ENCODE measurements around the gene NUP88.
A peak's percentile ranks its signal among the peaks of the same experiment; 100 is the strongest.

NUP88 gene

DNA sequence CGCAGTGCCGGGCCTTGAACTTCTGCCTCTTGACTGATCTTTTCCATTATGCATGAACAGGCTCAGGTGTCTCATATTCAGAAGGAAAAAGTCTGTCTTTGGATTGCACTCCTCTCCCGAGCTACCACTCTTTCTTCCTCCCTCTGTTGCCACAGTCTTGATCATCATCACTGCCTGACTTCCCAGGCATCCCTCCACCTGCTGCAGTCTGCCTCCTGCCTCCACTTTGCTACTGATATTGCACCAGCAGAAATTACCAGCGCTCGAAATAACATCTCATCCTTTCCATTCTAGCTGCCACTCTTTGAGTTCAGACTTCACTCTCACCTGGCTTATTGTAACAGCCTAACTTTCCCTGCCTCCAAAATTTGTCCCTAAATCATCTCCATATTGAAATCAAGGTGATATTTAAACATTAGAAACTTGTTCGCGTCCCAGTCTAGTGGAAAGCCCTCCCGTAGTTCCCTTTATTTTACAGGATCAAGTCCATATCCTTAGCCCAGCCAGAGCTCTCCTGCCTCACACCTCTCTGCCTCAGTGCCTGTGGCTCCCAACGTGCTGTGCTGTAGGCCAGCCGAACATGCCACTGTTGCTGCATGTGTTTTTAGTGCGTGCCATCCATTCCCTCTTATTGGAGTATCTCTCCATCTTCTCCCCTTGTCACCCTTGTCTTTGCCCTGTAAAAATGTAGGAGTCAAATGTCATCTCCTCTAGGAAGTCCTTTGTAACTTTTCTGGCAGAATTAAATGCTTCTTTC, 39.9 kb downstream of the NUP88 start:
- Histone ChIP-seq H3K4me2 (no peak overlapping the region), H3K36me3 (peaks cover 99 to 100% (median 100%) of the 10 kb centered on the region in 11 experiments), H4K20me1 (peaks cover 0 to 46% (median 32%) of the 10 kb centered on the region in 11 experiments; a peak in 15 of 22 replicates), H3K27ac (no peak overlapping the region), H3K4me1 (no peaks in the 10 kb centered on the region; a peak in 3 of 20 replicates), H3K9ac (0 out of 22 replicates have a peak overlapping the region, but pooled peaks of 1 of the 11 experiments have one; percentile 18), H3K4me3 (no peak overlapping the region), H3K9me3 (replicated peaks in 1 of 11) (no peaks in the 10 kb centered on the region), H3K27me3 (no peaks in the 10 kb centered on the region)
- no peak for TF ChIP-seq Cebpa-rat (IDR thresholded peaks at IDR 0.05)

DNA sequence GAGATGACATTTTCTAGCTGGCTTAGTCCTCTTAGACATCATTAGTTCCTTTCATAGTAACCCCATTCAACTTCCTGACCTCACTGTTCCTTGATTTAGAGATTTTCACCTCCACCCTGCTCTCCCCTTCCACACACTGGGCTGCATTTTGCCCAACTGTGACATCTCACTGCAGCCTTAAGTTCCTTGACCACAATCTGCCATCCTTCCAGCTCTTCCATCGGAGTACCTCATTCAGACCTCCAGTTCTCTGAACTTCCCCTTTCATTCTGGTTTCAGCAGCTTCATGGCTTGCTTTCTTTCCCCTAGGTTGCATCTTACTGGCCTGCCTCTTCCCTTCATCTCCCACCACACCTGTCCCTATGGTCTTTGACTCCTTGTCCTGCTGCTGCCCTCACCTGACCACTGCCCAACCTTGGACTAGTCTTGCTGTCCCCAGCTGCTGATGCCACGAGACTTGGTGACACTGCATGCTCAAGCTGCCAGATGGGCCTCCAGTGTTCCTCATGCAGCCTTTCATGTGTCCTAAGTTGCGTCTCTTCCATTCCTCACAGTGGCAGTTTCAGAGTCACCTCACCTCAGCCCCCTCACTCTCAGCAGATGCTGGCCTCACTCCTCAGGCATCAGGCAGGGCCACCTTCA, 40.8 kb downstream of the NUP88 start:
- H3K36me3 ChIP-seq: peaks cover 99 to 100% (median 100%) of the 10 kb centered on the region in 11 experiments
- H3K27ac ChIP-seq: no peak overlapping the region
- H3K27me3 ChIP-seq: no peaks in the 10 kb centered on the region

DNA sequence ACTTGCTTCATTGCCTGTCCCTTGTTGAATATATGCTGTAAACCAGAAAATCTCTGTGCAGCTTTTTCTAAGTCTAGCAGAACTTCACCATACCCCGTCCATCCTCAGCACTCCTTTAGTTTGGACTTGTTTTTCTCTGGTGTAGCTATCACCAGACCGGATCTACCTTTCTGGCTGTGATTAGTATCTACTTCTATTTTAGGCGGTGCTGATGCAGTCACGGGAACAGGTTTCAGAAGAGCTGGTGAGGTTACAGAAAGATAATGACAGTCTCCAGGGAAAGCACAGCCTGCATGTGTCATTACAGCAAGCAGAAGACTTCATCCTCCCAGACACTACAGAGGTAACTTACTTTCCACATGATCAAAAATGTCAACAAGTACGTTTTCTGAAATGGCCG, 46.4 kb downstream of the NUP88 start:
- Histone ChIP-seq H3K4me1 (peaks cover 0 to 24% (median 14%) of the 10 kb centered on the region in 10 experiments; a peak in 15 of 20 replicates), H3K27ac (peak overlapping the region in 4 of 11 experiments; percentile 48 to 62 (median 56); a peak in 6 of 22 replicates), H4K20me1 (peaks cover 0 to 14% (median 3%) of the 10 kb centered on the region in 11 experiments; a peak in 8 of 22 replicates), H3K4me3 (no peak overlapping the region), H3K9me3 (replicated peaks in 1 of 11) (no peaks in the 10 kb centered on the region), H3K27me3 (no peaks in the 10 kb centered on the region), H3K36me3 (peaks cover 87 to 100% (median 99%) of the 10 kb centered on the region in 11 experiments), H3K4me2 (peak overlapping the region in 8 of 11 experiments; percentile 16 to 71 (median 39); a peak in 16 of 22 replicates), H3K9ac (peak overlapping the region in 5 of 11 experiments; percentile 41 to 63 (median 43); a peak in 7 of 22 replicates)
- TF ChIP-seq Cebpa-rat (IDR thresholded peaks at IDR 0.05): 0 out of 22 replicates have a peak, but pooled peaks of 1 of the 11 experiments have one; percentile 31

More for the DNA sequence above, 40.8 kb downstream of the NUP88 start:
- Histone ChIP-seq H3K4me3 (no peak overlapping the region), H3K4me1 (peaks cover 0 to 8% (median 3%) of the 10 kb centered on the region in 10 experiments; a peak in 10 of 20 replicates), H3K4me2 (no peak overlapping the region), H3K9me3 (replicated peaks in 1 of 11) (no peaks in the 10 kb centered on the region), H3K9ac (no peak overlapping the region), H4K20me1 (peaks cover 0 to 43% (median 24%) of the 10 kb centered on the region in 11 experiments; a peak in 14 of 22 replicates)
- no peak for TF ChIP-seq Cebpa-rat (IDR thresholded peaks at IDR 0.05)

DNA sequence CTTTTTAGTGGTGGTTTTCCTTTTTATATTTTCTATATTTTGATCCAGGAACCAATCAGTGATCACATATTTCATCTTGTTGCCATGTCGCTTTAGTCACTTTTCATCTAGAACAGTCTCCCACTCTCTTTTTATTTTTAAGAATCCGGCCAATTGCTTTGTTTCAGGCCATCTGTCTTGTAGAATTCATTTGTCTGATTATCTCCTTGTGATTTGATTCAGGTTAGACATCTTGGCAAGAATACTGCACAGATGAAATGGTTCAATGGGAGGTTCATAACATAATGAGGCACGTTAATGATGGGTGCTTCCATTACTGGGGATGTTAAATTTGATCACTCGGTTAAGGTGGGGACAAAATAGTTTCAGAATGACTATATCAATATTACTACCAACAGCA, 49.1 kb downstream of the NUP88 start:
- Histone ChIP-seq H3K9ac (no peak overlapping the region), H3K27me3 (no peaks in the 10 kb centered on the region), H4K20me1 (peaks cover 0 to 14% (median 4%) of the 10 kb centered on the region in 11 experiments; a peak in 8 of 22 replicates), H3K4me1 (peaks cover 0 to 24% (median 15%) of the 10 kb centered on the region in 10 experiments; a peak in 15 of 20 replicates), H3K27ac (no peak overlapping the region), H3K36me3 (peaks cover 86 to 100% (median 99%) of the 10 kb centered on the region in 11 experiments), H3K9me3 (replicated peaks in 1 of 11) (no peaks in the 10 kb centered on the region), H3K4me2 (no peak overlapping the region), H3K4me3 (no peak overlapping the region)
- no peak for TF ChIP-seq Cebpa-rat (IDR thresholded peaks at IDR 0.05)

DNA sequence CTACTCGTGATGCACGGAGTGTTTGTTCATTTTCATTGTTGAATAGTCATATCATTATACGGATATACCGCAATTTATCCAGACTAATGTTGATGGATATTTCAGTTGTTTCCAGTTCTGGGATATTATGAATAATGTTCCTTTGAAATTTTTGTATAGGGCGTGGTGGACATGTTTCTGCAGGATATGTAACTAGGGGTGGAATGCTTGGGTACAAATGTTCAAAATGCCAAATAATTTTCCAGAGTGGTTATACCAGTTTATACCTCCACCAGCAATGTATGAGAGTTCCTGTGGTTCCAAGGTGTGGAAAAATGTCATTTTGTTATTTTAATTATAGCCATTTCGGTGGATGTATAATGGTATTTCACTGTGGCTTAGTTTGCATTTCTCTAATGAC, 53.6 kb downstream of the NUP88 start:
- Histone ChIP-seq H3K27ac (no peak overlapping the region; a peak in 1 of 22 replicates), H3K4me2 (no peak overlapping the region), H3K9me3 (replicated peaks in 1 of 11) (no peaks in the 10 kb centered on the region), H4K20me1 (peaks cover 0 to 27% (median 8%) of the 10 kb centered on the region in 11 experiments; a peak in 11 of 22 replicates), H3K4me3 (no peak overlapping the region), H3K36me3 (peaks cover 84 to 100% (median 87%) of the 10 kb centered on the region in 11 experiments), H3K9ac (no peak overlapping the region), H3K27me3 (no peaks in the 10 kb centered on the region), H3K4me1 (peaks cover 0 to 24% (median 15%) of the 10 kb centered on the region in 10 experiments; a peak in 16 of 20 replicates)
- no peak for TF ChIP-seq Cebpa-rat (IDR thresholded peaks at IDR 0.05)

DNA sequence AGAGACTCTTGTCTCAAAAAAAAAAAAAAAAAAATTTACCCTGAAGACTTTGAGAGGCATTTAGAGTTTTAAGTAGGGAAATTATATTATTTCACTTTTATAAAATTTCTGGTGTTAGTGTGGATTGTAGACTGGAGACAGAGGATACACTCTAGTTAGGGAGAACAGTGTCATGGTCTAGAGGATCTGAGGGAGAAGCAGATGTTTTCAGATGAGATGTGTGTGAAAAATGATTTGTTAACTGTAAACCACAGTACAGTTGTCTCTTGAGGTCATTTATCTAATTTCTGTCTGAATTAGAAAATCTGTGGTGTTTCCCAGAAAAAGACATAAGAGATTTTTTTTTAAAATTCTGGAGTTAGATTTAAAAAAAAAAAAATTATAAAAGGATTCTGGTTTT, 54.8 kb downstream of the NUP88 start:
- H3K27ac ChIP-seq: peak overlapping the region in 5 of 11 experiments; percentile 18 to 43 (median 27); a peak in 6 of 22 replicates
- no peaks in the 10 kb centered on the region for H3K9me3 ChIP-seq (replicated peaks in 1 of 11)
- peaks cover 0 to 27% (median 8%) of the 10 kb centered on the region in 11 experiments; a peak in 11 of 22 replicates for H4K20me1 ChIP-seq
- H3K9ac ChIP-seq: no peak overlapping the region; a peak in 2 of 22 replicates
- no peaks in the 10 kb centered on the region for H3K27me3 ChIP-seq
- no peak for TF ChIP-seq Cebpa-rat (IDR thresholded peaks at IDR 0.05)
- no peak overlapping the region for H3K4me3 ChIP-seq
- peak overlapping the region in 8 of 11 experiments; percentile 26 to 56 (median 48); a peak in 14 of 22 replicates for H3K4me2 ChIP-seq
- peaks cover 78 to 100% (median 87%) of the 10 kb centered on the region in 11 experiments for H3K36me3 ChIP-seq
- H3K4me1 ChIP-seq: peaks cover 0 to 24% (median 15%) of the 10 kb centered on the region in 10 experiments; a peak in 16 of 20 replicates

DNA sequence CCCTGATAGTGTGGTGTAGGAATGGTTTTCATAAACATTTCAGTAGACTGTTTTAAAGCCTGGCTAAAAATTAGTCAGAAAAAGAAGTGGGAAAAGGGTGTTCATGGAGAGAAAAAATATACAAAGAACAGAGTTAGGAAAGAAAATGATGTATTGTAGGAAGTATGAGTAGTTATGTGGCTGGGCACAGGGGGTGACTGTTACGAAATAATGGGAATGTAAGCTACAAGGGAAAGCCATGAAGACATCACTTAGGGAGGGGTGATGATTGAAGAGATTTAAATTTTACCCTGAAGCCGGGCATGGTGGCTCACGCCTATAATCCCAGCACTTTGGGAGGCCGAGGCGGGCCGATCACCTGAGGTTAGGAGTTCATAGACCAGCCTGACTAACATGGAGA, 55.3 kb downstream of the NUP88 start:
- Histone ChIP-seq H3K27ac (peak overlapping the region in 4 of 11 experiments; percentile 27 to 39 (median 30); a peak in 7 of 22 replicates), H3K4me3 (no peak overlapping the region), H3K9ac (no peak overlapping the region), H4K20me1 (peaks cover 0 to 27% (median 8%) of the 10 kb centered on the region in 11 experiments; a peak in 11 of 22 replicates), H3K9me3 (replicated peaks in 1 of 11) (no peaks in the 10 kb centered on the region), H3K4me2 (peak overlapping the region in 9 of 11 experiments; percentile 2 to 56 (median 48); a peak in 16 of 22 replicates), H3K27me3 (no peaks in the 10 kb centered on the region), H3K4me1 (peaks cover 0 to 24% (median 15%) of the 10 kb centered on the region in 10 experiments; a peak in 16 of 20 replicates), H3K36me3 (peaks cover 78 to 100% (median 87%) of the 10 kb centered on the region in 11 experiments)
- TF ChIP-seq Cebpa-rat (IDR thresholded peaks at IDR 0.05): no peak

DNA sequence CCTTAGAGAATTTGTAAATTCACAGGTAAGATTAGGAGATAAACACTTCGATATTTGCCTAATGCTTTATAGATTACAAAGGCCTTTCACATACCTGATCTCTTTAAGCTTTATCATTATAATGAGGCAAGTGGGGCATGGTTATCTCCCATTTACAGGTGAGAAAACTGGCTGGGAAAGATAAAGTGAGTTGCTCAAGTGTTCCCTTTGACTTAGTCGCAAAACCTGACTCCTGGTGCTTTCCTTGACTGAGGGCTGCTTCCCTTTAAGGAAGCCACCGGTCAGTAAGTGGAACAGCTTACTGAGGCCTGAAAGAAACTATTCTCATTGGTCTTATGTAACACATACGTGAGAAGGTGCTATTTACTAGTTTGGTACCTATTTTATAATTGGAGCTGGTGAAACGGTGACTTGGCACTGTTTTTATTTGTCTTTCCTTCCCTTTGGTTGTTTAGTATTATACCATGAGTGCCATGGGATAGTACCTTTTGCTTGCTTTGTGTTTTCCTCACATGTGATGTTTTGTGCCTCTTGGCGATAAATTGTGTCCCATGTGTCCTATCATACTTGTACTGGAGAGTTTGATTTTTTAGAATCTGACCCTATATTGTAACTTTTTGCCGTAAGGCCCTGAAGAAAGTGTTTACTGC, 57.2 kb downstream of the NUP88 start:
- no peak overlapping the region for H3K4me3 ChIP-seq
- H4K20me1 ChIP-seq: peaks cover 0 to 23% (median 7%) of the 10 kb centered on the region in 11 experiments; a peak in 10 of 22 replicates
- no peak overlapping the region for H3K9ac ChIP-seq
- no peaks in the 10 kb centered on the region for H3K9me3 ChIP-seq (replicated peaks in 1 of 11)
- peaks cover 78 to 100% (median 87%) of the 10 kb centered on the region in 11 experiments for H3K36me3 ChIP-seq
- peaks cover 0 to 24% (median 15%) of the 10 kb centered on the region in 10 experiments; a peak in 16 of 20 replicates for H3K4me1 ChIP-seq
- TF ChIP-seq Cebpa-rat (IDR thresholded peaks at IDR 0.05): no peak
- no peak overlapping the region for H3K27ac ChIP-seq
- no peaks in the 10 kb centered on the region for H3K27me3 ChIP-seq
- H3K4me2 ChIP-seq: no peak overlapping the region
